Measurements from ENCODE around the gene WWP2. TPM values are rescaled to one million over a fixed set of nuclear protein-coding genes. Genes with fewer than 3 reads are reported as not detected.

WWP2 gene
- polyA plus RNA-seq, 4 donors, result 38.8 to 54.6 (median 45.8) TPM

GRCh38 chr16:69921127-69921526 lies 159.0 kb downstream of the WWP2 start:
- no peak for DNase-seq (ENCODE audit: low read depth in 4 of 4, low spot score in 2 of 4)

GRCh38 chr16:69922200-69922599 lies 160.1 kb downstream of the WWP2 start:
- DNase-seq (ENCODE audit: low read depth in 4 of 4, low spot score in 2 of 4), result no peak

- DNase-seq (ENCODE audit: low read depth in 4 of 4, low spot score in 2 of 4), result no peak
These were observed 162.1 kb downstream of the WWP2 start for GRCh38 chr16:69924041-69924775.

- DNase-seq (ENCODE audit: low read depth in 4 of 4, low spot score in 2 of 4), result peak in 1 of 4 donors; percentile 53
These were observed 162.7 kb downstream of the WWP2 start for GRCh38 chr16:69924777-69925191.

GRCh38 chr16:69925311-69925710 lies 163.2 kb downstream of the WWP2 start:
- DNase-seq (ENCODE audit: low read depth in 4 of 4, low spot score in 2 of 4), result no peak

- DNase-seq (ENCODE audit: low read depth in 4 of 4, low spot score in 2 of 4), result no peak
These were observed 164.1 kb downstream of the WWP2 start for GRCh38 chr16:69926241-69926640.

- no peak for DNase-seq (ENCODE audit: low read depth in 4 of 4, low spot score in 2 of 4)
These were observed 165.1 kb downstream of the WWP2 start for GRCh38 chr16:69927056-69927757.

GRCh38 chr16:69928856-69929400 lies 166.8 kb downstream of the WWP2 start:
- no peak for DNase-seq (ENCODE audit: low read depth in 4 of 4, low spot score in 2 of 4)

- DNase-seq (ENCODE audit: low read depth in 4 of 4, low spot score in 2 of 4), result no peak
These were observed 167.3 kb downstream of the WWP2 start for GRCh38 chr16:69929480-69929879.

GRCh38 chr16:69930117-69930776 lies 168.1 kb downstream of the WWP2 start:
- DNase-seq (ENCODE audit: low read depth in 4 of 4, low spot score in 2 of 4), result no peak

- no peak for DNase-seq (ENCODE audit: low read depth in 4 of 4, low spot score in 2 of 4)
These were observed 169.5 kb downstream of the WWP2 start for GRCh38 chr16:69931631-69932030.

GRCh38 chr16:69932228-69932627 lies 170.1 kb downstream of the WWP2 start:
- no peak for DNase-seq (ENCODE audit: low read depth in 4 of 4, low spot score in 2 of 4)

- no peak for DNase-seq (ENCODE audit: low read depth in 4 of 4, low spot score in 2 of 4)
These were observed 170.7 kb downstream of the WWP2 start for GRCh38 chr16:69932691-69933392.

- no peak for DNase-seq (ENCODE audit: low read depth in 4 of 4, low spot score in 2 of 4)
These were observed 171.9 kb downstream of the WWP2 start for GRCh38 chr16:69934044-69934443.

GRCh38 chr16:69934751-69935150 lies 172.6 kb downstream of the WWP2 start:
- no peak for DNase-seq (ENCODE audit: low read depth in 4 of 4, low spot score in 2 of 4)

- no peak for DNase-seq (ENCODE audit: low read depth in 4 of 4, low spot score in 2 of 4)
These were observed 173.2 kb downstream of the WWP2 start for GRCh38 chr16:69935278-69935711.

GRCh38 chr16:69935740-69936139 lies 173.6 kb downstream of the WWP2 start:
- DNase-seq (ENCODE audit: low read depth in 4 of 4, low spot score in 2 of 4), result no peak

GRCh38 chr16:69936252-69936651 lies 174.1 kb downstream of the WWP2 start:
- DNase-seq (ENCODE audit: low read depth in 4 of 4, low spot score in 2 of 4), result no peak

- DNase-seq (ENCODE audit: low read depth in 4 of 4, low spot score in 2 of 4), result no peak
These were observed 174.6 kb downstream of the WWP2 start for GRCh38 chr16:69936751-69937211.

GRCh38 chr16:69937465-69937951 lies 175.4 kb downstream of the WWP2 start:
- DNase-seq (ENCODE audit: low read depth in 4 of 4, low spot score in 2 of 4), result no peak

Measured in left renal cortex interstitium (tissue), 4 donors.